Putamen (tissue), 1 donor: ENCODE results near the gene TGFB2.

Experiments used
- DNase-seq: peaks from one replicate; pipeline ENCODE4 v3.0.0-alpha.2; 2016; ENCODE audit warnings: low spot score

Gene TGFB2

DNA sequence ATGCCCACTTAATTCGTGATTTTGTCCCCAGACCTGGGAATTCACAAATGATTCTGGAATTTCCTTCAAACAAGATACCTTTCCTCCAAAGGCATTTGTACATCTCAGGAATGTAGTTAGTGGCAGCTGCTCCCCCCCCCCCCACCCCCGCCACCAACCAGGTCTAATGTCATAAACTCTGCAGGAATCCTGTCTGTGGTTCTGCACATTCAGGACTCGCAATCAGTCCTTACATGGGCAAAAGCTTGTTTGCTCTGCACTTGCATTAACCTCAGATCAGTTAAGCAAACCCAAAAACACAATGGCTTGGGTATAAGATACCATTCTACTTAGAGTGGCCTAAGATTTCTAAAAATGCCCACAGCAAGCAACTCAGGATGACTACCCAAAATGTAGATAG lies 143.8 kb downstream of the TGFB2 start:
- DNase-seq, result no peak

DNA sequence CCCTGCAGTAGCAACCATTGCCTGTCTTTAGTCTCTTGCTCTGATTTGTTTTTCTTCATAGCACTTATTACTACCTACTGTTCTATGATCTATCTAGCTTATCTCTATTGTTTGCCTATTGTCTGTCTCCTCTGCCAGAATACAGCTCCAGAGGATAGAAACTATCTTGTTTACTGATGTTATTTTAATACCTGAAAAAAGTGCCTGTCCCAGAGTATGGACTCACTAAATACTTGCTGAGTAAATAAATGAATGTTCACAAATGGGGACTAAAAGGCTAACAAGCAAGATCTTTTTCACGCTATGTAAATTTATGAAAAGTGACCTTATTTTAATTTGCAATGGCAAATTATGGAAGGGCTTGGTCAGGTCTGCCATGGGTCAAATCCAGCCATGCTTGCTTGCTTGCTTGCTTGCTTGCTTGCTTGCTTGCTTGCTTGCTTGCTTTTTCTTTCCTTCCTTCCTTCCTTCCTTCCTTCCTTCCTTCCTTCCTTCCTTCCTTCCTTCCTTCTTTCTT lies 145.3 kb downstream of the TGFB2 start:
- DNase-seq, result no peak

DNA sequence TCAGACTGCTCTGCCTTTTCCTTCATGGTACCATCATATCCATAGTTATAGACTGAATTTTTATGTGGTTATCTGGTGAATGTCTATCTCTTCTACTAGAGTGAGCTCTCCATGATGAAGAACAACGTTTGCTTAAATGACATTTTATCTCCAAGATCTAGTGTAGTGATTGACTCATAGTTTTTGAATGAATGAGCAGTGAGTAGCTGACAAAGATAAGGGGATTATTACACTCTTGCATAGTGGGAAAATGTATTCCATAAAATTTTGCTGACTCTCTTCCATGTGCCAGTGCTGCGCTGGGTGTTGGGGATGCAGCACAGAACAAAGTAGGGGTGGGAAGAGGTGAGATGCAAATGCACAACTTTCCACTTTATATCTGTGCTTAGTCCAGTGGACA lies 147.7 kb downstream of the TGFB2 start:
- no peak for DNase-seq

DNA sequence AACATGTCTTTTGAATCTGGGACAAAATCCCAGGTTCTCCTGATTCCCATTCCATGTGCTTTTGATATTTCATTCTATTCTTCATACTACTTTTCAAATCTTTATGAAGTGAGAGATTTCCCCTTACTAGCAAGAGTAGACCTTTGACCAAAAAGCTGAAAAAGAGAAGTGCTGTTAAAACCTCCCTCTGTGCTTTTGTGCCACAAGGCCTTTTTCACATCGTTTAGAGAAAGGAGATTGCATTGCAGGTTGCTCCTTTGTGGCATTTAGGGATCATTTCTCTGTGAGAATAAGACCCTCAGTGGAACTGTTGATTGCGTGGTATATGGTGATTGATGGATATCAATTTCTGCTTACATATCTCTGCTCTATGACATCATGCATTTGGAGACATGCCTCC lies 148.8 kb downstream of the TGFB2 start:
- DNase-seq, result no peak
